ENCODE results near the gene SLIT3. TPM values are rescaled to one million over a fixed set of nuclear protein-coding genes. Genes with fewer than 3 reads are reported as not detected.

The SLIT3 gene
- total RNA-seq, 1 donor from 2014 or later: 40.2 TPM

DNA sequence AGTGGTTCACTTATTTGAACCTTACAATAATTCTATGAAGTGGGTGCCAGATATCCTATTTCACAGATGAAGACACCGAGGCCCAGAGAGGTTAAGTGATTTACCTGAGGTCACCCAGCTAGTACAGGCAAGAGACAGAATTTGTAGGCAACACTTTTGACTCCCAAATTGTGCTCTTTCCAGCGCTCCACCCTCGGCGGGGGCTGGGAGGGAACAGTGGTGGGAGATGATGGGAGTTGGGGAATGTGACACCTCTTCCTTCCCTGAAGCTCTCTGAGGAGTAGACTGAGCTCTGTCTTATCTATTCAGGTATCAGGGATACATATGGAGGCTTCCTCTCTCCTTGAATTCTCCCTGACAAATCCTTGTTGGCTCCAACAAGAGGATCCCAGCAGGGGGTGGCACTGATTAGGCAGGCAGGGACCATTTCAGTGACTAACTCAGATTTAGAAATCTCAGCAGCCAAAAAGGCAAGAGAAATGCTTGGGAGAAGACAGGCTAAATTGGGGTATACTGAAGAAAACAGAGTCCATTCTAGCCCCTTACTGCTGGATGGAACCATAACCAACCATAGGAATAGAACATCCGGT lies 626.0 kb downstream of the SLIT3 start:
- no peak for DNase-seq (ENCODE audit: low spot score)

GRCh38 chr5:168672888-168673287 lies 628.1 kb downstream of the SLIT3 start:
- no peak for DNase-seq (ENCODE audit: low spot score)

DNA sequence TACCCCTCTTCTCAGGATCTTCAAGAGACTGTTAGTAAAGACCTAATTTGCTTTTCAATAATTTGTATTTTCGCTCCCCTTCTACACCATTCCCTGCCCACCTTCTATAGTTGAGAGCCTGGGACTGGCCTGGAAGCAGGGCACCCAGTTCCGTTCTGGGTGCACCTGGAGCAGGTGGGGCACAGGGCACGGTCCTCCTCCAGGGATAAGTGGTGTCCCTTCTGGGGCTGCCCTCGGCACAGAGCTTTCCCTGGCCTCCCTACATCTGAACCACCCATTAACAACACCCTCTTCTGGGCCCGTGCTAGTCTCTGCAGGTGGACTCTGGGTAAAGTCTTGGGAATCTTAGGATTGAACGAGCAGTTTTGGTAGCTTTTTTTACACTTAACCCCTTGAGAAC lies 628.9 kb downstream of the SLIT3 start:
- DNase-seq (ENCODE audit: low spot score): no peak

GRCh38 chr5:168670881-168671575 lies 629.9 kb downstream of the SLIT3 start:
- DNase-seq (ENCODE audit: low spot score): no peak

DNA sequence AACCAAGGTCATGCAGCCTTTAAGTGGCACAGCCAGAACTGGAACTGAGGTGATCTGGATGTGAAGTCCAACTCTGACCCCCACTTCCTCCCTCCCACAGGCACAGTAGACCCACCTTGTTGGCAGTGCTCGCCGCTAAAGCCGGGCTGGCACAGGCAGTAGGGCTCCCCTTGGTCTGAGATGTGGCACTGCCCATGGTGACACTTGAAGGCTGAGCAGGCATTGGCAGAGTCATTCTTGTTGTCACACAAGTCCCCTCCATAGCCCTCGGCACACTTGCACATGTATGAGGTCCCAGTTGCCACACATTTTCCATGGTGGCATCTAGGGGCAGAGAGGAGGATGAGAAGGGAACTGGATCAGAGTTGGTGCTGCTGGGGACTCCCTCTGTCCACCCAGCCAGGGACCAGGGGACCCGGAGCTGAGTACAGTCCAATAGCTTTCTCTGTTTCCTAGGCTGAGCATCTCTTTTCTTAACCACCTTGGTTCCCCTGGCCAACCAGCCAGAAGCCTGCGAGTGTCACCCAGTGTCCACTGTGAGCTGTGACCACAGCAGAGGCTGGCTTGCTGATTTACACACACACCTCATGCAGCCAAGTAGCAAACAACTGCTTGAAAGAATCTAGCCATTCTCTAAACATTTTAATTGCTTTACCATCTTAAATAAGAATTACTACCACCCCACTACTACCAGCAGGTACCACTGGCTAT lies 631.1 kb downstream of the SLIT3 start:
- DNase-seq (ENCODE audit: low spot score): no peak

DNA sequence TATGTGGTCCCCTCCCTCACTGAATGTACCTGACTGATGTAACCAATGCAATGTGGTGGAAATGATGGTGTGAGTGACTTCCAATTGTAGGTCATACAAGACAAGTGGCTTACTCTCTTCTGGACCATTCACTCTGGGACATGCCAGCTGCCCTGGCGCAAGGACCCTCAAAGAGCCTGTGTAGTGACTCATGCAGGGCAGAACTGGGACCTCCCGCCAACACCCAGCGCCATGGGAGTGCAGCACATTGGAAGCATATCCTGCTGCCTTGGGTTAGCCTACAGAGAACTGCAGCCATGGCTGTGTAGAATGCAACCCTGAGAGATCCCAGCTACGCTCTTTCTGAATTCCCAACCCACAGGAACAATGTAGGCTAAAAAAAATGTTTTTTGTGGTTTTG lies 631.8 kb downstream of the SLIT3 start:
- no peak for DNase-seq (ENCODE audit: low spot score)

DNA sequence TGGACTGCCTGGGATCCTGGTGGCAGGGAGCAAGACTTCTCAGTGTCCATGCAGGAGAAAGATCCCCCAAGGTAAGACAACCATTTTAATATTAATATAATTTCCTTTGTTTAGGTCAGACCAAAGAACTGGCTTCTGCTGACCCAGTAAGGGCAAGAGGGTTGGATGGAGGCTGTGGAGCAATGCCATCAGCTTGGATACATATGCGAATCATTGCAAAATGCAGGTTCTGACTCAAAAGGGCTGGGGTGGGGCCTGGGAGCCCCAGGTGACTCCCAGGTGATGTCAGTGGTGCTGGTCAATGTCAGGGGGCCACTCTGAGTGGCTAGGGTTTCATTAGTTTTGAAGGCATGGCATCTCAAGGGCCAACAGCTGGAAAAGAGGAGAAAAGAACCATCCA lies 632.9 kb downstream of the SLIT3 start:
- no peak for DNase-seq (ENCODE audit: low spot score)

DNA sequence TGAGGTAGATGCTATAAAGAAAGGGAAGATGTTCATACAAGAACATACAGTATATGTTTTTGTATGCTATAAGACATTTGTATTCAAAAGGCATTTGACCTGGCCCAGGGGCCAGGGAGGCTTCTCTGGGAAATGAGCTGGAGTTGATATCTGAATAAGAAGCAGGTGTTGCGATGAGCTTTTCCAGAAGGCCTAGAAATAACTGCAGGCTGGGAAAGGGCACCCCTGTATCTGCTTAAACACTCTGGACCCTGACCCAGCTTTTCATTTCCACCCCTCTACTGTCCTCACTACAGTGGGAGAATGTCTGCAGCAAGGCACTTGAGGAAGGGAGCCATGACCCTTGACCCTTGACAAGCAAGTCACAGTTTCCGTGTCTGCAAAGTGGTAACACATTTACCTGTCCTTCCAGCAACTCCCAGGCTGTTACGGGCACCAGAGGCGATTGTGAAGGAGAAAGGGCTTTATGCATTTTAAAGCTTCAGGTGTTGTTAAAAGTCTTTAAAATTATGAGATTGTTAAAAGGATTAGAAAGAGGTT lies 633.6 kb downstream of the SLIT3 start:
- no peak for DNase-seq (ENCODE audit: low spot score)

GRCh38 chr5:168666356-168666755 lies 634.6 kb downstream of the SLIT3 start:
- DNase-seq (ENCODE audit: low spot score): no peak

DNA sequence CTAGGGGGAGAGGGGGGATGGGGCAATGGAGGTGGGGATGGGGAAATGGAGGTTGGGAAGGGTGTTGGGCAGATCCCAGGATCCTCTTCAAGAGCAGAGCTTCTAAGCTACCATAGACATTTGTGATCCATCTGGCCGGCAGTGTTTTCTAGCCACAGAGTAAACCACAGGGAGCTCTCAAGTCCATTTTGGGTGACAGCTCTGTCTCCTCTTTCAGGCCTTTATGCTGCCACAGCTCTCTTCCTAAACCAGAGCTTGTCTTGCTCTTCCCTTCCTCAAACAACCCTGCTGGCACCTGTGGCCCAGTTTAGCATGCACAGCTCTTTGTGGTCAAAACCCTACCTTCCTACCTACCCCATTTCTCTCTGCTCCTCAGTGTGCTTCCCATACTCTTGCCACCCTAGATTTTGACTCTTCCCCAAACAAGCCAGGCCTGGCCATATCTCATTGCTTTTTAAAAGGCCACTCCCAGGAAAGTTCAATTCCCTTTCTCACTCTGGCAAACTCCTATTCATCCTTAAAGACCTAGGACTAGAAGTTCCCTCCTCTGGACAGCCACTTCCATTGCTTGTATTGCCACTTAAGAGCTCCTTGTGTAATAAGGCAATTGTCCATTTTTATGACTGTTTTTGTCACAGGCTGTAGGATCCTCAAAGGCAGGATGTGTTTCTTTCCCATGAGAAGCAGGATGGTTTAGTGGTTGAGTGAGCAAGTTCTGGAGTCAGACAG lies 637.5 kb downstream of the SLIT3 start:
- DNase-seq (ENCODE audit: low spot score): no peak

GRCh38 chr5:168661593-168662485 lies 639.1 kb downstream of the SLIT3 start:
- no peak for DNase-seq (ENCODE audit: low spot score)

DNA sequence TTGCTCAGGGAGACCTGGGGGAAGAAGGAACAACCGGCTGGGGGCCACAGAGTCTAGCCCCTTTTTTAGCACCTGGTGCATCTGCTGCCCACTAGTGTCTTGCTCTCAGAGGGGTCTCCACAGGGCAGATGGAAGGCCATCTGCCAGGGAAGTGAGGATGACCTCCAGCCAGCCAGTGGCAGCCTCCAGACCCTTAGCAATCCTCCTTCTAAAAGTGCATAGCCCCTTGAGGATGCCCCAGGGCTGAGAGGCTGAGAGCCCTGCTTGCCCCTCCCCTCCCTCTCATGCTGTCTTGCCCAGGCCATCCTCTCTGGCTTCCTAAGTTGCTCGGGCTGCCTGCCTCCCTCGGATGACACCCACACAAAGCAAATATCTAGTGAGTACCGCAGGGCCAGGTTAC lies 640.2 kb downstream of the SLIT3 start:
- DNase-seq (ENCODE audit: low spot score): no peak

DNA sequence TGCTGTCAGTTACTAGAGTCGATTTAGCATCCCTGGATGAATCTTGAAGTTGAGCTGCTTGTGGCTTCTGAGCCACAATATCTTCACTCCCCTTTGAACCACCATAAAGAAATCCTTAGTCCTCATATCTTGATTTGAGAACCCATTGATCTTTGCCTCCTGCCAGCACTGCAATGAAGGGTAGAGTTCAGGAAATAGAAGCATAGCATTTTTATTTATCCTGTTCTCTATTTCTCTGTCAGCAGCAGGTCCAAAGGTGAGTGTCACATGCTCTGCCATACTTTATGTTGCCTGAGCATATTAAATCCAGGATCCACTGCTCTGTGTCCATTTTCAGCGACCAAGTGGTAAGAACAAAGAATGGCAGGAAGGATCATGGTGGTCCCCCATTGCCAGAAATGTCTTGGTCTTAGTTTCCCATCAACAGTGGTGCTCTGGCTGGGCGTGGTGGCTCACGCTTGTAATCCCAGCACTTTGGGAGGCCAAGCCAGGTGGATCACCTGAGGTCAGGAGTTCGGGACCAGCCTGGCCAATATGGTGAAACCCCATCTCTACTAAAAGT lies 641.6 kb downstream of the SLIT3 start:
- DNase-seq (ENCODE audit: low spot score): peak; percentile 28

- DNase-seq (ENCODE audit: low spot score): no peak
Observed at GRCh38 chr5:168658394-168658793, 642.5 kb downstream of the SLIT3 start.

DNA sequence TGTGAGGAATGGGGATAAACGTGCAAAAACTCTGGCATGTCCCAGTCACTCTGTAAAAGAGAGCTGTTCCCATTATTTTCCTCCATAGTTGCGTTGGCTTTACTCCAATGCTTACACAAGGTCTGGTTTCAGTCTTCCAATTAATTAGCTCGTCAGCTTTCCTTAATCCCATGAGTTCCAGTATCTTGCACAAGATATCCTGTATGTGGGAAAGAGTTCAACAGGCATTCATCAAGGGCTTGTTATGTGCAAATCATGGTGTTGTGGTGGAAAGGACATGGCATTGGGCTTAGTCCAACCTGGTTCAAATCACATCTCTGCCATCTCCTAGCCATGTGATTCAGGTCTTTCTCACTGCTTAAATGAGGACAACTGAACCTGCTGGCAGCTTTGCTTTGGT lies 644.3 kb downstream of the SLIT3 start:
- DNase-seq (ENCODE audit: low spot score): no peak

DNA sequence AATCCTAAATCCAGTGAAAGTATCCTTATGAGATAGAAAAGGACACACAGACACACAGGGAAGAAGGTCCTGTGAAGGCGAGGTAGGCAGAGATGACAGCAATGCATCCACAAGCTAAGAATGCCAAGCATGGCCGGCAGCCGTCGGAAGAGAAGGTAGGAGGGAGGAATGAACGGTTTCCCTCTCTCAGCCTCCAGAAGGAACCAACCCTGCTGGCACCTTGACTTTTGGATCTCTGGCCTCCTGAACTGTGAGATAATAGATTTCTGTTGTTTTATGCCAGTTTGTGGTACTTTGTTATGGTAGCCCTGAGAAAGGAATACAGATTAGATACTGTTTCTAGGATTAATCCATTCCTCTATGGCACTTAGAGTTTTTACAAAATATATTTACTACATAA lies 645.6 kb downstream of the SLIT3 start:
- no peak for DNase-seq (ENCODE audit: low spot score)

GRCh38 chr5:168654211-168654721 lies 646.7 kb downstream of the SLIT3 start:
- peak; percentile 19 for DNase-seq (ENCODE audit: low spot score)

DNA sequence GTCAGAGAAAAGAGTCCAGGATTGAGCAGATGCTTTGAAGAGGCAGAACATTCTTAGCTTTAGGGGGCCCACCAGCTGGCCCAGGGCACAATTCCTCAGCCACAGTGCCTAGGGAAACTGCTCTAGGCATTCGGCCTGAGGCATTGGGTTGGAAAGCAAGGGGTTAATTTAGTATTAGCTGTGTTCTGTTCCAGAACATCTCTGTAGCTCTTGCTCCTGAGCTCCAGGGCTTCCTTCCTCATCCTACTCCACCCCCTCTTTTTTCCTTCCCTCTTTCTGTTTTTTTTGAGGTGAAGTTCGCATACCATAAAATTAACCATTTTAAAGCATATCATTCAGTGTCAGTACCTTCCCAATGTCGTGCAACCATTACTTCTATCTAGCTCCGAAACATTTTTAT lies 647.3 kb downstream of the SLIT3 start:
- no peak for DNase-seq (ENCODE audit: low spot score)

DNA sequence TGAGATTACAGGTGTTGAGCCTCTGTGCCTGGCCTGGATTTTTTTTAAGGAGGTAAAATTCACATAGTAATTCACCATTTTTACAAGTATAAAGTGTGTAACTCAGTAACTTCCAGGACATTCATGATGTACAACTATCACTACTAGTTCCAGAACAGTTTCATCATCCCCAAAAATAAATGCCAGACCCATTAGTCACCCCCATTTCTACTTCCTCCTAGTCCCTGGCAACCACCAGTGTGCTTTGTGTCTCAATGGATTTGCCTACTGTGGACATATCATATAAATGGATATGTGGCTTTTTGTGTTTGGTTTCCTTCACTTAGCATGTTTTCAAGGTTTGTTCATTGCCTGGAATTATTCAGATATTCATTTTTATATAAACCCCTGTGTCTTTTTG lies 649.3 kb downstream of the SLIT3 start:
- DNase-seq (ENCODE audit: low spot score): no peak

GRCh38 chr5:168649306-168649705 lies 651.6 kb downstream of the SLIT3 start:
- no peak for DNase-seq (ENCODE audit: low spot score)

DNA sequence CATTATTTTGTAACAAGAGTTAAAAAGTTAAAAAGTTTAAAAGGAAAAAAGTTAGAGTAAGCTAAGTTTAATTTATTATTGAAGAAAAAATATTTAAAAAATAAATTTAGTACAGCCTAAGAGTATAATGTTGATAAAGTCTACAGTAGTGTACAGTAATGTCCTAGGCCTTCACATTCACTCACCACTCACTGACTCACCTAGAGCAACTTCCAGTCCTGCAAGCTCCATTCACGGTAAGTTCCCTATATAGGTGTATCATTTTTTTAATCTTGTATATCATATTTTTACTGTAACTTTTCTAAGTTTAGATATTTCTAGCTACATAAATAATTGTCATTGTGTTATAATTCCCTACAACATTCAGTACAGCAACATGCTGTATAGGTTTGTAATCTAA lies 652.4 kb downstream of the SLIT3 start:
- no peak for DNase-seq (ENCODE audit: low spot score)
